Ishikawa (cell line): Measurements from ENCODE around the gene RPRD1B.

Experiments used
- CEBPB ChIP-seq: IDR thresholded peaks from 2 replicates; pipeline ENCODE4 v1.6.1; 2012
- CREB1 ChIP-seq: IDR thresholded peaks from 2 replicates; pipeline ENCODE4 v1.6.1; 2012; ENCODE audit warnings: low read depth
- EGR1 ChIP-seq: IDR thresholded peaks from 2 replicates; pipeline ENCODE4 v1.6.1; 2012
- EP300 ChIP-seq: IDR thresholded peaks from 2 replicates; pipeline ENCODE4 v1.6.1; 2012; ENCODE audit warnings: borderline replicate concordance
- MAX ChIP-seq: IDR thresholded peaks from 2 replicates; pipeline ENCODE4 v1.6.1; 2012
- RAD21 ChIP-seq: IDR thresholded peaks from 2 replicates; pipeline ENCODE4 v1.6.1; 2012; ENCODE audit warnings: low read depth
- REST ChIP-seq: IDR thresholded peaks from 2 replicates; pipeline ENCODE4 v1.6.1; 2012; ENCODE audit warnings: low read depth, mild to moderate bottlenecking
- TAF1 ChIP-seq: IDR thresholded peaks from 2 replicates; pipeline ENCODE4 v1.6.1; 2012; ENCODE audit warnings: low read depth, mild to moderate bottlenecking
- TCF12 ChIP-seq: IDR thresholded peaks from 2 replicates; pipeline ENCODE4 v1.6.1; 2012; ENCODE audit warnings: low read depth
- TEAD4 ChIP-seq: IDR thresholded peaks from 2 replicates; pipeline ENCODE4 v1.6.1; 2012
- USF1 ChIP-seq: IDR thresholded peaks from 2 replicates; pipeline ENCODE4 v1.6.1; 2012
- YY1 ChIP-seq: IDR thresholded peaks from 2 replicates; pipeline ENCODE4 v1.6.1; 2012; ENCODE audit warnings: low read depth

- TF ChIP-seq CREB1 (no peak), MAX (no peak), RAD21 (no peak), REST (no peak), EGR1 (no peak), USF1 (no peak), TCF12 (no peak), EP300 (no peak), TAF1 (no peak), TEAD4 (no peak), YY1 (no peak), CEBPB (no peak)
Measured at GRCh38 chr20:38059832-38060231, 26.3 kb downstream of the RPRD1B start.
